ENCODE data around the gene CCDC188. TPM values are rescaled to one million over a fixed set of nuclear protein-coding genes. Genes with fewer than 3 reads are reported as not detected.

Gene CCDC188
- total RNA-seq, 1 experiment from 2014 or later, result not detected

DNA sequence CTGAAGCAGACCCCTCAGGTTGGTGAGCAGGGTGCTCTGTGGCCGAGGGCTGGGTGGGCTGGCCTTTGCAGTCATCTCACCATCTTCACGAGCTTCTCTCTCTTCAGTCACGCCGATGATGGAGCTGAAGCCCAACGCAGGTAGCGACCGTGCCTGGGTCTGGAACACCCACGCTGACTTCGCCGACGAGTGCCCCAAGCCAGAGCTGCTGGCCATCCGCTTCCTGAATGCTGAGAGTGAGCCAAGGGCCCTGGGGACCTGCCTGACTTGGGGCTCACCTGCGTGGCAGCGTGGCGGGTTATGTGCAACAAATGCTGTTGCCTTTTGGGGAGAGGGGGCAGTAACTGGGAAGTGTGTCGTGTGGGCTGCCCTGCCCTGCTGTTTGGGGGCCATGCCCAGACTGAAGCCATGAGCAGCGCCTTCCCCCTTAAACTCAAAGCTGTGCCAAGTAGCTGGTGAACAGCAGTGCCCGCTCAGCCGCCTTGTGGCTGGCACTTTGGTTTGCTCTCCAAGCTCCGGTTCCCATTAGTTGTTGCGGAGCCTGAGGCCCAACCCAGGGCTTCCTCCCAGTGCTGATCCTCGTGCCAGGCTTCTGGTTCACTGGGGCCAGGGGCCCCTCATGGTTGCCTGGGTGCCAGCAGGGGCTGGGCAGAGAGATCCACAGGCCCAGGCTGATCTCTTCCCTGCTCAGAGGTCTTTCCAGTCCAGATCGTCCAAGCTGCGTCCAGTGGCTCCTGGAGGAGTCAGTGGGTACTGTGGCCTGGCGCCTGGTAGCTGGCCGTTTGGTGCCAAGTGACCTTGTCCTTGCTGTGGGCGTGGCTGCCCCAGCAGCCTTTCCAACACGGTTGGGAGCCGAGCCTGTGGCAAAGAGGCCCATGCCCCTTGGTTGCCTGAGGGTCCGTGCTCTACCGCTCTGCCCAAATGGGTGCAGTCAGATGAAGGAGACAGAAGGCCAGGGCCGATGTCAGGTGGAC is 25.4 kb downstream of the CCDC188 start:
- H3K36me3 ChIP-seq (ENCODE audit: insufficient read depth, low read length, poor library complexity, severe bottlenecking), result peaks cover 71% of the 10 kb centered on the region
- intact Hi-C loops (cut with micrococcal nuclease; ENCODE audit: unreplicated experiment), result loop anchor here (5.0 kb wide), 1 partner anchor 153 kb away; no protein-coding TSS in a partner anchor
- CTCF ChIA-PET, result no interaction called here
- H3K4me3 ChIP-seq (ENCODE audit: low read depth, low read length, poor library complexity, severe bottlenecking), result no peak overlapping the region
- no peaks in the 10 kb centered on the region for H3K9me3 ChIP-seq (ENCODE audit: low read depth, low read length, poor library complexity, severe bottlenecking)
- peaks cover 1% of the 10 kb centered on the region for H3K4me1 ChIP-seq (ENCODE audit: insufficient read depth, low read length, poor library complexity, severe bottlenecking)
- no TSS peak for BruUV-seq (replicated peaks)
- H3K27ac ChIP-seq (ENCODE audit: low read depth, low read length, poor library complexity, severe bottlenecking), result no peak overlapping the region
- POLR2A ChIA-PET (ENCODE audit: low non-redundant PET), result no interaction called here
- TF ChIP-seq, protein P1, sequence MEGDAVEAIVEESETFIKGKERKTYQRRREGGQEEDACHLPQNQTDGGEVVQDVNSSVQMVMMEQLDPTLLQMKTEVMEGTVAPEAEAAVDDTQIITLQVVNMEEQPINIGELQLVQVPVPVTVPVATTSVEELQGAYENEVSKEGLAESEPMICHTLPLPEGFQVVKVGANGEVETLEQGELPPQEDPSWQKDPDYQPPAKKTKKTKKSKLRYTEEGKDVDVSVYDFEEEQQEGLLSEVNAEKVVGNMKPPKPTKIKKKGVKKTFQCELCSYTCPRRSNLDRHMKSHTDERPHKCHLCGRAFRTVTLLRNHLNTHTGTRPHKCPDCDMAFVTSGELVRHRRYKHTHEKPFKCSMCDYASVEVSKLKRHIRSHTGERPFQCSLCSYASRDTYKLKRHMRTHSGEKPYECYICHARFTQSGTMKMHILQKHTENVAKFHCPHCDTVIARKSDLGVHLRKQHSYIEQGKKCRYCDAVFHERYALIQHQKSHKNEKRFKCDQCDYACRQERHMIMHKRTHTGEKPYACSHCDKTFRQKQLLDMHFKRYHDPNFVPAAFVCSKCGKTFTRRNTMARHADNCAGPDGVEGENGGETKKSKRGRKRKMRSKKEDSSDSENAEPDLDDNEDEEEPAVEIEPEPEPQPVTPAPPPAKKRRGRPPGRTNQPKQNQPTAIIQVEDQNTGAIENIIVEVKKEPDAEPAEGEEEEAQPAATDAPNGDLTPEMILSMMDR (conservative IDR thresholded peaks at IDR 0.05; ENCODE audit: low read depth, low read length), result no peak
- TF ChIP-seq EZH2 (IDR thresholded peaks at IDR 0.05; ENCODE audit: borderline replicate concordance, low read depth, low read length, poor library complexity, severe bottlenecking), result no peak
- H3K27me3 ChIP-seq (replicated peaks; ENCODE audit: insufficient read depth, low read depth, low read length, poor library complexity), result no peaks in the 10 kb centered on the region
- no peak for DNase-seq (ENCODE audit: low spot score)

DNA sequence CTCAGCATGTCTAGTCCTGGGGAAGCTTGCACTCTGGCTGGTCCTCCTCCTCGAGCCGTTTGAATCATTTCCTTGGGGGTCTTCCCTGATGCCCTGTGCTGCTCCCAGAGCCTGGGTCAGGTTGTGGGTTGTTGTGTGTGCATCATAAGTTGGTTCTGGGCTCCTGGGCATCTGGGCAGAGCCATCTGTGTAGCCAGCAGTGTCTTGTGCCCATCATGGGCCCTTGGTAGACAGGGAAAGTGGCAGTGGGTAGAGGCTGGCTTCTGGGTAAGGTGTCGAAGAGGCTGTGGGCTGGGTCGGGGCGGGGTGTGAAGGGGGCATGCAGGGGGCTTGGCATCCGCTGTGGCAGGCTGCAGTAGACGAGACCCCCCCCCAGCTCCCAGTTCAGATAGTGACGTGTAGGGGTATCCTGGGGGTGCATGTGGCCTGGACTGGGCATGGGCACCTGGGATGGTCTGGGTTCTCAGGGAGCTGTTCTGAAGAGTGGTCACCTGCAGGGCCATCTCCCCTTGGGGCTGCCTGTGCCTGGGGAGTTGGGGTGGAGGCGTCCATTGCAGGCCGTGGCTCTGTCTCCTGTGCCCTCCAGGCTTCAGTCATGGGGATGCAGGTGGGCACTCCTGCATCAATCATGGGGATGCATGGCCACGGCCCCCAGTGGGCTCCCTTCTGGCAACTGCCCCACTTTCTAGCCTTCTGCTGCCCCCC is 26.6 kb downstream of the CCDC188 start:
- H3K27me3 ChIP-seq (replicated peaks; ENCODE audit: insufficient read depth, low read depth, low read length, poor library complexity), result no peaks in the 10 kb centered on the region
- POLR2A ChIA-PET (ENCODE audit: low non-redundant PET), result no interaction called here
- DNase-seq (ENCODE audit: low spot score), result no peak
- TF ChIP-seq EZH2 (IDR thresholded peaks at IDR 0.05; ENCODE audit: borderline replicate concordance, low read depth, low read length, poor library complexity, severe bottlenecking), result no peak
- TF ChIP-seq, protein P1 (conservative IDR thresholded peaks at IDR 0.05; ENCODE audit: low read depth, low read length), result no peak
- no peak overlapping the region for H3K4me3 ChIP-seq (ENCODE audit: low read depth, low read length, poor library complexity, severe bottlenecking)
- CTCF ChIA-PET, result no interaction called here
- BruUV-seq (replicated peaks), result no TSS peak
- peaks cover 1% of the 10 kb centered on the region for H3K4me1 ChIP-seq (ENCODE audit: insufficient read depth, low read length, poor library complexity, severe bottlenecking)
- no peak overlapping the region for H3K27ac ChIP-seq (ENCODE audit: low read depth, low read length, poor library complexity, severe bottlenecking)
- H3K36me3 ChIP-seq (ENCODE audit: insufficient read depth, low read length, poor library complexity, severe bottlenecking), result peaks cover 84% of the 10 kb centered on the region
- intact Hi-C loops (cut with micrococcal nuclease; ENCODE audit: unreplicated experiment), result no loop called here
- H3K9me3 ChIP-seq (ENCODE audit: low read depth, low read length, poor library complexity, severe bottlenecking), result no peaks in the 10 kb centered on the region

DNA sequence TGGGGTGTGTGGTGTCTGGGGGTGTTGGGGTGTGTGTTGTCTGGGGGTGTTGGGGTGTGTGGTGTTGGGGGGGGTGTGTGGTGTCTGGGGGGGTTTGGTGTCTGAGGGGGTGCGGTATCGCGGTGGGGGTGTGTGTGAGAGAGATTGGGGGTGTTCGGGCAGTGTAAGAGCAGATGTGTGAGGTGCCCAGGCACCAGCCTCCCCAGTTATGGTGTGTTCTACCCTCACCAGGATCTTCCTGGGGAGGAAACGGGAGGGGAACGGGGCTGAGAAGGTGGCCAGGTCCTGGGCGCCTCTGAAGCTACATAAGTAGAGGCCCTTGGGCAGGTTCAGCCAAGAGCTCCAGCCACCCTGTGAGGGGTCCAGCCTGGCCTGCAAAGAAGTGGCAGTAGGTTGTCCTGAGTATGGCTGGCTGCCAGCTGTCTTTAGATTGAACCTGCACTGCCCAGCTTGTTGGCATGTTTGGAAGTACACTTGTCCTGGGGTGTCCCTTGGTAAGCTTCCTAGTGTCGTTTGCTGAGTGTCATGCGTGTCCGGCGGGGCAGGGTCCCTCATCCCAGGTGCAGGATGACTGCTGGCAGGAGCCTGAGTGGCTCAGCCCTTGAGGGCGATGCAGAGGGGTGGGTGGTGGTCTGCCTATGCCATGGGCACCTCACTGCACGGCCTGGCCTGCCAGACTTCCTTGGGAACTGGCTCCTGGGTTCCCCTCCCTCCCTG is 27.3 kb downstream of the CCDC188 start:
- intact Hi-C loops (cut with micrococcal nuclease; ENCODE audit: unreplicated experiment), result no loop called here
- peaks cover 8% of the 10 kb centered on the region for H3K4me1 ChIP-seq (ENCODE audit: insufficient read depth, low read length, poor library complexity, severe bottlenecking)
- peaks cover 91% of the 10 kb centered on the region for H3K36me3 ChIP-seq (ENCODE audit: insufficient read depth, low read length, poor library complexity, severe bottlenecking)
- H3K4me3 ChIP-seq (ENCODE audit: low read depth, low read length, poor library complexity, severe bottlenecking), result no peak overlapping the region
- no peaks in the 10 kb centered on the region for H3K27me3 ChIP-seq (replicated peaks; ENCODE audit: insufficient read depth, low read depth, low read length, poor library complexity)
- no peaks in the 10 kb centered on the region for H3K9me3 ChIP-seq (ENCODE audit: low read depth, low read length, poor library complexity, severe bottlenecking)
- no peak for TF ChIP-seq EZH2 (IDR thresholded peaks at IDR 0.05; ENCODE audit: borderline replicate concordance, low read depth, low read length, poor library complexity, severe bottlenecking)
- TF ChIP-seq, protein P1 (conservative IDR thresholded peaks at IDR 0.05; ENCODE audit: low read depth, low read length), result no peak
- ChIA-PET CTCF (no interaction called here), POLR2A (ENCODE audit: low non-redundant PET) (no interaction called here)
- BruUV-seq (replicated peaks), result no TSS peak
- DNase-seq (ENCODE audit: low spot score), result no peak
- H3K27ac ChIP-seq (ENCODE audit: low read depth, low read length, poor library complexity, severe bottlenecking), result no peak overlapping the region

All from A673 (cell line).